NCI-H128 (cell line): Measurements from ENCODE around the gene TRNAU1AP.
"Not testable (repeated sequence)": the region's sequence is repeated elsewhere in the genome, so short reads cannot be mapped to it uniquely, and the experiment has no call there.

ENCODE experiments used
- DNase-seq: peaks from one replicate; lab custom pipeline; 2025; ENCODE audit not compliant: unreplicated experiment; lab: John Stamatoyannopoulos, UW

TRNAU1AP gene

DNA sequence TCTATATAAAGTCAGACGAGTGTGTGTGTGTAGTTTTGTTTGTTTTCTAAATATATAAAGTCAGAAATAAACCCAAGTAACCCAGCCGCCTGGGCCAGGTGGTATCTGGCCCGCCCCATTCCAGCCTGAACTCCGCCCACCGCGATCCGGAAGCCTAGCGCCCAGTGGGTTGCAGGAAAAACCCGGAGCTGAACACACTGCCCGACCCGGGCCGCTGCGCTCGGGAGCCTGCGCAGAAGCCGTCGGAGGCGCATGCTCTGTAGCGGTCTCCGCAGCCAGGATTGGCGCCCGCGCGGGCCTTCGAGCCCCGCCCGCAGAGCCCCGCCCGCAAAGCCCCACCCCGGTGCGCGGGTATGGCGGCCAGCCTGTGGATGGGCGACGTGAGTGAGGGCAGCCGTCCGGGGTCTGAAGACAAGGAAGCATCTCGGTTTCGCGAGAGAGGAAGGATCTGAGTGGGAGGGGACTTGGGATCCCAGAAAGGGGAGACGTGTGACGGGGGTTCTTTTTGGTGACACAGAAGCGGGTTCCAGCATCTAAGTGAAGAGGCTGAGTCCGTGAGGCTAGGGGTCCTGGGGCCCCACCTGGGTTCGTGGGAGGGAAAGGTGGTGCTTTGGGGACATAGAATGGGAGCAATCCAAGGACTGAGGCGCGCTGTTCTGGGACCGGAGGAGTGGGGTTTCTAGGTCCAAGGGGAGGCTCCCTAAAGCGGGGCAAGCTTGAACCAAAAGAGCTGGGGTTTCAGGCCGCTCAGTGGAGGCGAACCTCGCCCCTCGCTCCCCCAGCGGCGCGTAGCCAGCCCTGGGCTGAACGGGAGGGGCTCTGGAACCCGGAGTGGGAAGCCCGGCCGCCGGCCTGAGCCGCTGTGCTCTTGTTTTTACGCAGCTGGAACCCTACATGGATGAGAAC lies at the start of gene TRNAU1AP:
Gene TRNAU1AP (plus strand): TSS at position 328 of the 906 bp plus-strand sequence. CDS start 26 bp downstream, at position 354.
- peak; percentile 97 for DNase-seq

DNA sequence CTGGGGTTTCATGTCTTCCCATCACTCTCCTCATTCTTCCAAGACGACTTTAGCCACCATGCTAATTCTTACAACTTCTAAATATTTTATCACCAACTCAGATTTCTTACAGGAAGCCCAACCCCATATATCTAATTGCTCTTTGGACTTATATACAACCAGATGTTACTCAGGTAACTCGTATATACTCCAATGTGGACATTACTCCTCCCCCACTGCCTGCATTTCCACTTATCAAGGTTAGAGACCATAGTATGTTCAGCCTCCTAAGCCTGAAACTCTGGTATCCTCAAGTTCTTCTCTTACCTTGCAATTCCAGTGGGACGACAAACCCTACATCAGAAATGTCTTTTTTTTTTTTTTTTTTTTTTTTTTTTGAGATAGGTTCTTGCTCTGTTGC lies 49.8 kb upstream of the TRNAU1AP start:
- DNase-seq, result no peak

DNA sequence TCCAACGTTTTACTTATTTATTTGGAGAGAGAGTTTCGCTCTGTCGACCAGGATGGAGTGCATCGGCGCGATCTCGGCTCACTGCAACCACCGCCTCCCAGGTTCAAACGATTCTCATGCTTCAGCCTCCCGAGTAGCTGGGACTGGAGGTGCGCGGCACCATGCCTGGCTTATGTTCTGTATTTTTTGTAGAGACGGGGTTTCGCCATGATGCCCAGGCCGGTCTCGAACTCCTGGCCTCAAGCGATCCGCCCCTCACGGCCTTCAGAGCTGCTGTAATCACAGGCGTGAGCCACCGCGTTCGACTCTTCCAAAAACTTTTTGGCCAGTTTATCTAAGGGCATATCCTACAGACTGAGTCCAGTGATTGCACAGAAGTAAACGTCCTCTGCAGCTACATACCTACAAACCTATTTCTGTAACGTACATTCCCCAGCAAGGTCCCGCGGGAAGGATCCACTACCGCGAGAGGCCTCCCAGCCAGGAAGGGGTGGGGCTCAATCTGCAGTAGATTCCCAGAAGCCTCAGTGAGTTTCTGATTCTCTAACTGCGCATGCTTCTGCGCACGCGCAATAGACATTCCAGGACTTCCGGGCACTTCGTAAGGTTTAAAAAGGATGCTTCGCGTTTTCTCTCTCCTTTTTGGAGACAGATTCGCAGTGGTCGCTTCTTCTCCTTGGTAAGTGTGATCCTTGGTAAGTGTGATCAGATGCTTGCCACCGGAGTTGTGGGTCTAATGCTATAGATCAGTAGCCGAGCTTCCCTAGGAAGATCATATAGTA lies 47.3 kb upstream of the TRNAU1AP start, which contains the start of gene RCC1:
Gene RCC1 (plus strand): TSS at position 638 of the 782 bp plus-strand sequence. CDS start 23,824 bp downstream, outside the sequence.
- DNase-seq, result peak; percentile 99

DNA sequence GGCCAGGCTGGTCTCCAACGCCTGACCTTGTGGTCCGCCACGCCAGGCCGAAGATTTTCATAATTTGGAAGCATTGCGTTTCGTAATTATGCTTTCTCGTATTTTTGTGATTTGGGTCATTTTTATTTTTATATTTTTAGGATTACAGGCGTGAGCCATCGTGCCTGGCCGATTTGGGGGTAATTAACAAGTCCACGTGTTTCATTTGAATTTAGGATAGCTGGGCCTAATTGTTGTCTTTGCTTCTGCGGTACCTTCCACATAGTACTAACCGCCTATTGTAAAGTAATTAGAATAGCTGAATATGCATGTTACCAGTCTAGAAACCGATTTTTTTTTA lies 46.0 kb upstream of the TRNAU1AP start:
- no peak for DNase-seq

DNA sequence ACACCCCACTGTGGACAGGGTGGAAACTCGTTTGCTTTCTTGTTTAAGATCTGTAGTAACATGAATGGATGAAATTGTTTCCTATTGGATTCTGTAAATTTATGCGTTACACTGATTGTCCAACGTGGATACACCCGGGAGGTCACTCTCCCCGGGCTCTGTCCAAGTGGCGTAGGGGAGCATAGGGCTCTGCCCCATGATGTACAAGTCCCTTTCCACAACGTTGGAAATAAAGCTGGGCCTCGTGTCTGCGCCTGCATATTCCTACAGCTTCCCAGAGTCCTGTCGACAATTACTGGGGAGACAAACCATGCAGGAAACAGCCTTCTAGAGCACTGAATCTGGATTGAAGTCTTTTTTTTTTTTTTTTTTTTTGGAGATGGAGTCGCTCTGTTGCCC lies 45.6 kb upstream of the TRNAU1AP start:
- DNase-seq, result no peak

DNA sequence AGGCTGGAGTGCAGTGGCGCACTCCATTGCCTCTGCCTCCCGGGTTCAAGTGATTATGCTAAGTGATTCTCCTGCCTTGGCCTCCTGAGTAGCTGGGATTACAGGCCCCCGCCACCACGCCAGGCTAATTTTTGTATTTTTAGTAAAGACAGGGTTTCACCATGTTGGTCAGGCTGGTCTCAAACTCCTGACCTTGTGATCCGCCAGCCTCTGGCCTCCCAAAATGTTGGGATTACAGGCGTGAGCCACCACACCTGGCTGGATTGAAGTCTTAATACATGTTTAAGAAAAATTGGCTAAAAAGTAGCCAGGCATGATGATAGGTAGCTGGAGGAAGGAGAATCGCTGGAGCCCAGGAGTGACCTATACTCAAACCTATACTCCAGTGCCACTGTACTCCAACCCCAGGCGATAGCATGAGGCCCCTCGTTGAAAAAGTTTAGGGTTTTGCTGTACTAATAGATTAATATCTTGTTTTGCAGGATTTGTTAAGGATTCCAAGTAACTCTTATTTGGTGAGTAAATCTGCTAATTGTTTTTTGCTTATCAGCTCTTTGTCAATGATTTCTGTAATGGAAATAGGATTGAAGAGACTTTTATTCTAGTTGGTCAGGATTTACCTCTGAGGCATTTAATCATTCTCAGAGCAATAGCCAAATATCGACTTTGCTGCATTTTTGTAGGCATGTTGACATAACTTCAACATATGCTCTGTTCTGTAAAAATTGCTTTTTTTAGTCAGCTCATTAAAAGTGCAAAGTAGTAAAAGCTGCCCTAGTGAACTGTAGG lies 45.0 kb upstream of the TRNAU1AP start:
- no peak for DNase-seq

DNA sequence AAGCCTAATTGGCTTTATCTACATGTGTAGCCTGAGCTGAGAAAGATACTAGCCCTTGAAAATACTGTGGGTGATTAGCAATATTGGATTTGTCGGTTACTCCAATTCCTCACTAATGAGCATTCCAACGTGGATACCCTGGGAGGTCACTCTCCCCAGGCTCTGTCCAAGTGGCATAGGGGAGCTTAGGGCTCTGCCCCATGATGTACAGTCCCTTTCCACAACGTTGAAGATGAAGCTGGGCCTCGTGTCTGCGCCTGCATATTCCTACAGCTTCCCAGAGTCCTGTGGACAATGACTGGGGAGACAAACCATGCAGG lies 44.5 kb upstream of the TRNAU1AP start:
- DNase-seq, result no peak

DNA sequence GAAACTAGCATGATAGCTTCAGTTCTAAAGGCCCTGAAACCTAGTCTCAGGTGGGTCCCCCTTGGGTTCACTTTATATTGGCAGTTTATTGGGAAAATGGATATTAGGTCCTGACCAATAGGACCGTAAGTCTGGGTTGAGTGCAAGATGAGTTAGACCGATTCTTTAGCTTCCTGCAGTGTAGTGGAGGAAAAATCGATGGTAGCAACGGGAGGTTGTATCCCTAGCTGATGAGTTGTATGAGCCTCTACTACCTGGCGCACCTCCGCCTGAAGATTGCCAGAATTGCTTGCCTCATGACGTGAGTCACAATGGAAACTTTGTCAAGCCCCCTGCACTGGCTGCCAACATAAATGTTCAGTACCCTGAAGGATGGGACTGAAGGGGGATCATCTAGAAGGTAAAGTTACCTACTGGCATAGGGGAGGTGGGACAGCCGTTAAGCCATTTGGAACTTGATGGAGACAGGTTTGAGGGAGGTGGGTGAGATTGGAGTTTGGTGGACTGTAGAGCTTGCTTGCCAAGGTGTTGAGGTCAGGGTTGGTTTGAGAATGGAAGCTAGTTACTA lies 43.1 kb upstream of the TRNAU1AP start:
- DNase-seq, result no peak

DNA sequence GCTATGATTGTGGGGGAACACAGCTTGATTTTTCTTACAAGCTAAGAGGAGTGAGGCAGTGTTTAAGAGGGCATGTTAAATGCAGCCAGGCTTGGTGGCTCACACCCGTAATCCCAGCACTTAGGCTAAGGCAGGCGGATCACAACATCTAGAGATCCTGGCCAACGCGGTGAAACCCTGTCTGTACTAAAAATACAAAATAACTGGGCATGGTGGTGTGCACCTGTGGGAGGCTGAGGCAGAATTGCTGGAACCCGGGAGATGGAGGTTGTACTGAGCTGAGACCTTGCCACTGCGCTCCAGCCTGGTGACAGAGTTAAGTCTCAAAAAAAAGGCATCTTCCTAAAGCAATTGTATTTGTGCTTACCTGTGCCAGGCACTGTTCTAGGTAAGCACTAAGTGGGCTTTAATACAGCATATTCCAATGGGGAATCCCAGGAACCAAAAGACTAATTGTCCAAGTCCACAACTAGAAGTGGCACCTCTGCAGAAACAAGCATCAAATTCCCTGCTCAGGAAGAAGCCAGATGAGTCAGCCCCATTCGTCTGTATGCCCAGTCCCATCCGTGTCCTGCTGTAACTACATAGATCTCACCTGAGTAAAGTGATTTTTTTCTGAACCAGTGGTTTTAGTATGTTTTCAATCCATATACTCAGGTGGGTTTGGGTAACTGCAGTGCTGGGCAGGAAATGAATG lies 42.5 kb upstream of the TRNAU1AP start:
- no peak for DNase-seq

DNA sequence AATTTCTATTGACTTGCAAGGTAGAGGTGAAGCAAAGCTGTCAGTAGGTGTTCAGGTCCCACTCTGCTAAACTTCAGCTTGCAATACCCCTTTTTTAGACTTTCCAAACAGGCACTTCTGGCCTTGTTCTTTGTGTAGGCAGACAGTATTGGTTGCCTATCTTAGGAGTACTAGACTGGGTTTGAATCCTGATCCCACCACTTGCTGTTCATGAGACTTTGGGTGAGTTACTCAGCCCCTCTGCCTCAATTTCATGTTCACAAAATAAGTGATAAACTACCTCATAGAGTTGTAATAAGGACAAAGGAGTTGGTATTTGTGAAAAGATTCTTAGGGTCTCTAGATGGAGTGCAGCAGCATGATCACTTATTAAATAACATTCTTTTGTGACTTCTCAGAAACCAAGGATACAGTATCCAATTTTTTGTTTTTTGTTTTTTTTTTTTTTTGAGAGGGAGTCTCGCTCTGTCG lies 41.9 kb upstream of the TRNAU1AP start:
- DNase-seq, result no peak

DNA sequence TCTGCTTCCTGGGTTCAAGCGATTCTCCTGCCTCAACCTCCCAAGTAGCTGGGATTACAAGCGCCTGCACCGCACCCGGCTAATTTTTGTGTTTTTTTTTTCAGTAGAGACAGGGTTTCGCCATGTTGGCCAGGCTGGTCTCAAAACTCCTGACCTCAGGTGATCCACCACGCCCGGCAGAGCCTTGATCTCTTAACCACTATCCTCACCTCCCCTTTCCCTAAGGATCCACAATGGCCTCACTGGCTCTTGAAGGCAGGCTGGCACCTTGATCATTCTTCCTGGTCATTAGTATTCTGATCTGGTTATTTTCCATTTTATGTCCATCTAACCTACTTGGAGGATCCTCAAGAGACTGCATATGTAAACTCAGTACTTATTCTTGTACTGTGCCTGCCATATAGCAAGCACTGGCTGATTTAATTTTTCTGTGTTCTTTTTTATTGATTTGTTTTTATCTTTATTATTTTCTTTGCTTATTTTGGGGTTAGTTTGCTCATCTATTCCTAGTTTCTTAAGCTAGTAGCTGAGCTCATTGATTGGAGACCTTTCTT lies 40.8 kb upstream of the TRNAU1AP start:
- DNase-seq, result no peak

DNA sequence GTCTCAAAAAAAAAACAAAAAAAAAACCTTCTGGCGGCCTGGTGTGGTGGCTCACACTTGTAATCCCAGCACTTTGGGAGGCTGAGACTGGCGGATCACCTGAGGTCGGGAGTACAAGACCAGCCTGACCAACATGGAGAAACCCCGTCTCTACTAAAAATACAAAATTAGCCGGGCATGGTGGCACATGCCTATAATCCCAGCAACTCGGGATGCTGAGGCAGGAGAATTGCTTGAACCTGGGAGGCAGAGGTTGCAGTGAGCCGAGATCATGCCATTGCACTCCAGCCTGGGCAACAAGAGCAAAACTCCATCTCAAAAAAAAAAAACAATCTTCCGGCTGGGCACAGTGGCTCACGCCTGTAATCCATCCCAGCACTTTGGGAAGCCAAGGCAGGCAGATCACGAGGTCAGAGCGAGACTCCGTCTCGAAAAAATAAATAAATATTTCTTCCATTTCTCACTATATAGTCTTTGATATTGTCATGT lies 38.4 kb upstream of the TRNAU1AP start:
- not testable (repeated sequence) for DNase-seq

DNA sequence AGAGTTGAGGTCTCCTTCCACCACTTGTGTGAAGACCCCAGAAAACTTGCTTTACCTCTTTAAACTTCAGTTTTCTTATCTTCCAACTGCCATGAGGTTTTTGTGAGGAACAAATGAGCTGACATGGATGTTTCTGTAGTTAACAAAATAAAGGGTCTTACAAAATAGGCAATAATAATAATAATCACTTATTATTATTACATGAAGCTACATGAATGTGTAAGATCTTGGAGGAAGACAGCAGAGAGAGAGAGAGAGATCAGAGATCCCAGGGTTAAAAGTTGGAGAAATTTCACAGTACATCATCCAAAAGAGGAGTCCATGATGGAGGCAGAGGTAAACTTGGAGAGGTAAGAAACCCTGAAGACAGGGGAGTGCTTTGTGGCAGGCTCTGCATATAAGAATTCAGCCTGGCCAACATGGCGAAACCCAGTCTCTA lies 36.3 kb upstream of the TRNAU1AP start:
- no peak for DNase-seq

DNA sequence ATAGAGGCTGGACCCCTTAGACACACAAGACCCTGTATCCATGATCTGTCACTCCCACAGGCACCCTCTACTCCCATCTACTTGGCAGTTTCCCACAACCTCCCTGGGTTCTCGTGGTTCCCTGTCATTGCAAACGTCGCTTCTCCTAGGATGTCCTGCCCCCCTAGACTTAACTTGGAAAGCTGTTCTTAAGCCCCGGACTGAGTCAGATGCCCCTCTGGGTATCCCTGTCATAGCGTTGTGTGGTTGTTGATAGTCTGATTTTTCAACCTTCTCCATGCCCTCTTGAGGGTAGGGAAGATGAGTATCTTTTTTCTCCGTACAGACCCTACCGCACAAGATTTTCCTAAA lies 35.3 kb upstream of the TRNAU1AP start:
- DNase-seq, result no peak

DNA sequence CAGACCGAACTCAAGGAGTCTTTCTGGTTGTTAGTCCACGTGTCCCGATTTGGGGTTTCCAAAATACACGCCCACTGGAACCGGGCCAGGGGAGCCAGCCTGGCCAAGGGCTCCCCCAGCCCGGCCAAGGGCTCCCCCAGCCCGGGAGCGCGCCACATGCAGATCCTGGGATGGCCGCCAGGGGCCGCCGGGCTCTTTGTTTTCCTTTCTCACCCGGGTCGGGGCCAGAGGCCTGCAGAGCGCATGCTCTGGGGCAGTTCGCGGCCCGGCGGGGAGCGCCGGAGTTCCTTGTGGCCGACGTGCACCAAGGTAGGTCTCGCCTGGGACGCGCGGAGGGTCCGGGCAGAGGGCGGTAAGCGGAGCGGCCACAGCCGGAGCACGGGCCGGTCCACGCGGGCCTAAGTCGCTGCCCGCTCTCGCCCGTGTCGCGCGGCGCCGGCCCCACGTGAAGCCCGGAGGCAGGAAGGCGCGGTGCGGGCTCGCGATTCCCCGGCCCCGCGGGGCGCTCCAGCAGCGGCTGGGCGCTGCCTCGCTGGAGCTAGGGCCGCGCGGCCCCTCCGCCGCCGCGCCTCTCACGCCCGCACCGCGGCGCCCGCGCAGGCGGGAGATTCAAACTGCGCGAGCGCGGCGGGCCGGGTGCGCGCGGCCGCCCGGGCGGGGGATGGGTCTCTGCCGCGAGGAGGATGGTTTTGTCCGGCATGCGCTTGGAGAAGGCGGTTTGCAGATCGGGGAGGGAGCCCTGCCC lies 34.7 kb upstream of the TRNAU1AP start:
- peak; percentile 89 for DNase-seq

DNA sequence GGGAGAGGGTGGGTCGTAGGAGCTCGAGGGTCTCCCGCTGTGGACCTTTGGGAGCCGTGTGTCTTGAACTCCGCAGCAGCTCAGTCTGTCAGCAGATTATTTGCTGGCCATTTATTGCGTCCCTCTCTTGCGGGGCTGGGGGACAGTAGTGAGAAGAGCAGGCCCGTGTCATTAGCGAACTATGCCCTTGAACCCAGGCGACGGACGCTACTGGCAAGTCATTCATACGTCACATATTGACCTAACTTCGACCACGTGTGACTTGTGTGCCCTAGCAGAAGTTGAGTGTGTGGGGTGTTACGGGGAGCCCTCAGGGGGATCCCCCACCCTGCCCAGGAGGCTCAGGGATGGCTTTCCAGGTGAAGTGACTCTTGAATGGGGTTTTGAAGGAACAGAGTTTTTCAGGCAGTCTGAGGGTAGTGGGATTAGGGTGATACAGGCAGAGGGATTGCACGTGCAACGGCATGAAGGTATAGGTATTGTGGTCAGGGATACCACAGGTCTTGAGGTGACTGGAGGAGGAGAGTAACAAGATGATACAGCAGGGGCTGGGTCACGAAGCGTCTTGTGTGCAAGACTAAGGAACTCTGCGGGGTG lies 34.0 kb upstream of the TRNAU1AP start:
- DNase-seq, result no peak

DNA sequence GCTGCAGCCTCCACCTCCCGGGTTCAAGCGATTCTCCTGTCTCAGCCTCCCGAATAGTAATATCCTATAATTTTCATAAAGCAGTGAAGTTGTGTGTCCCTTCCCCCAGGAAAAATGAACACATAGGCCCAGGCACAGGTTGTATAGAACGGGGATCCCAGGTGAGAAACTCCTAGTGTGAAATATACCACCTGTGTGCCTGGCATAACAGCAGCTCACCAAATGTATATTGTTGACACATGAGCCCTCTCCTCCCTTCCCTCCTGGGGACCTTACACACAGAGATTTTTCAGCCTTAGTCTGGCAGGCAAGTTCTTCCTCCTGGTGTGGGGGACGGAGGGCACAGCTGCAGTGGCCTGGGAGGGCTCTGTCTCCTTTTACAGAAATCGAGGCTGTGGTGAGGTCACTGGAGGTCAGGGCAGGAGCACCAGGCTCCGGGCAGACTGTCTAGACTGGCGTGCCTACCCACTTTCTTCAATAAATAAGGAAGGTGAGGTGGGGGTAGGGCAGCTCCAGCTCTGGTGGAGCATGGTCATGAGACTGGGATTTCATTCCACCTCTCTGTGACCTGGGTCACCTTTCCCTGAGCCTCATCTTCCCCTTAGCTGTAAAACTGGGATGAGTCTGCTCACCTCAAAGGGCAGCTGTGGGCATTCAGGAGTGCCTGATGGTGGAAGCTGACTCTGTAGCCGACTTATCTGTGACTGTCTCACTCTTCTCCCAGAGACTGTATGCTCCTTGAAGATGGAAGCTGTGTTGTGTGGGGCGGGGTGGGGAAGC lies 32.7 kb upstream of the TRNAU1AP start:
- no peak for DNase-seq

DNA sequence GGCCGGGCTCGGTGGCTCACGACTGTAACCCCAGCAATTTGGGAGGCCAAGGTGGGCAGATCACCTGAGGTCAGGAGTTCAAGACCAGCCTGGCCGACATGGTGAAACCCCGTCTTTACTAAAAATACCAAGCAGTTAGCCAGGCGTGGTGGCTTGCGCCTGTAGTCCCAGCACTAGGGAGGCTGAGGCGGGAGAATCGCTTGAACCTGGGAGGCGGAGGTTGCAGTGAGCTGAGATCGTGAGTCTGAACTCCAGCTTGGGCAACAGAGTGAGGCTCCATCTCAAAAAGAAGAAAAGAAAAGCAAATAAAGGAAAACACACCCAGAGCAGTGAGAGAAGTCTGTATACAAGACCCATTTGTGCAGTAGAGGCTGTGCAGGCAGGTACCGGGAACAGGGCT lies 32.1 kb upstream of the TRNAU1AP start:
- not testable (repeated sequence) for DNase-seq
